HG03432 (cell line): Measurements from ENCODE around the gene ARHGEF7.

Experiments
- ATAC-seq: cut with Tn5 transposase; IDR thresholded peaks from one replicate; pipeline ENCODE4 v1.9.1; 2021; ENCODE audit warnings: mild to moderate bottlenecking, moderate library complexity; ENCODE audit not compliant: unreplicated experiment

ARHGEF7 gene

DNA sequence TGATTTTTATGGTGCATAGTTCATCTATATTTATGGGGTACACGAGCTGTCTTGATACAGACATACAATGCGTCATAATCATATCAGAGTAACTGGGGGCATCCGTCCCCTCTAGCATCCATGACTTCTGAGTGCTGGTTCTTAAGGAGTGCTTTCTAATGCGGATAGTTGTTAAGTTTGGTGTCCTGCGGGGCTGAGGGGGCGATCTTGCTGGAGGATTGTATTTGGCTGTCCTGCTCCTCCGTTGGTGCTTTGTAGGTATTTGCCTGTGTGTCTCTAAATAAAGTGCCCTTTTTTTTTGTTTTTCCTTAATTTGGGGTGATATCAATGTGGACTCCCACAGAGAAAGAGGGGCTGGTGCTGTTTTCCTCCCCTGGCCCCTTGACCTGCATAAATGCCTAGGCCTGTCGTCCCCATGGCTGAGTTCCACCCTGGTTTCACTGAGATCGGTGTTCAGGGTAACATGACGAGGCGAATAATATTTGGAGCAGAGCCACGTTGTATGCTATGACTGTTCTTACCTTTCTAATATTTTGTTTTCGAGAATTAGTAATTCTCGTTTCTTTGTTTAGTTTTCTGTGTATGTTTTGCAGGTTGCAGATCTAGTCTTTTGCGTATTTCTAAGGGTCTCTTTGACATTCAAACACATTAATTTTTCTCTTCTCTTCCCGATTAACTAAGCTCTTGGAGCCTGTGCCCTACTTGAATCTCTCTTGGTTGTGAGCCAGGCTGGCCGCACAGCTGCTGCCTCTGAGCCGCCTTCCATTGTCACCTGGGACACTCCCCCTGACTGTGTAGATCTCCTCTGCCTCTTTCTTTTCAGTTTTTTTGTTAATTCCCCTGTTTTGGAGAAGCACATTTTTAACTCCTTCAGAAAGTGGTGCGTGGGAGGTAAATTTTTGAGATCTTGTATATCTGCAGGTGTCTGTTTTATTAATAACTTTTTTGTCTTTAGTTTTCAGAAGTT lies 100.3 kb downstream of the ARHGEF7 start:
- no peak for ATAC-seq

DNA sequence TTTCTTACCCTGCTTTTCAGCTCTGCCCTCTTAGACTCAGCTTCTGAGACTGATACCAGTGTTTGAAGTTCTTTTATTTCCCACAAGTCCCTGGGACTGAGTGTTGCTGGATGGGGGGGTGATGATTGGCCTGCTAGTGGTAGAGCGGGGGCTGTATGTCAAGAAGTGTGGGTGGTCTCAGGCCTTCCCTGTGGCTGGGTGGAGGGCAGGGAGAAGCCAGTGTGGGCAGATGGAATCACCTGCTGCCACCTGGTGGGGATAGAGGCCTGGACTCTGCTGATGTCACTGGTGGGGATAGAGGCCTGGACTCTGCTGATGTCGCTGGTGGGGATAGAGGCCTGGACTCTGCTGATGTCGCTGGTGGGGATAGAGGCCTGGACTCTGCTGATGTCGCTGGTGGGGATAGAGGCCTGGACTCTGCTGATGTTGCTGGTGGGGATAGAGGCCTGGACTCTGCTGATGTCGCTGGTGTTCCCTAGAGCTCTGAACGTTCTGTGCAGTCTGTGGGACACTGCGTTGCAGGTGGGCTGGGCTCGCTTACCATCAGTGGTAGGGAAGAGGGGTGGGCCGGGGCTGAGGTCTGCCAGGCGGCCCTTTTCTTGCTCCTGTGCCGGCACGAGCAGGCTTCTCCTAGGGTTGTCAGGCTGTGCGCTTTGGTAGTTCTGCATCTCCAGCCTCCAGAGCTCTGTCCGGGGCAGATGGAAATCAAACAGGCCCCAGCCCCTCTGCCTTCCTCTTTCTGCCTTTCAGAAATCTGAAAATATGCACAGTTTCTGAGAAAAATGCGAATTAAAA lies 101.3 kb downstream of the ARHGEF7 start:
- no peak for ATAC-seq

DNA sequence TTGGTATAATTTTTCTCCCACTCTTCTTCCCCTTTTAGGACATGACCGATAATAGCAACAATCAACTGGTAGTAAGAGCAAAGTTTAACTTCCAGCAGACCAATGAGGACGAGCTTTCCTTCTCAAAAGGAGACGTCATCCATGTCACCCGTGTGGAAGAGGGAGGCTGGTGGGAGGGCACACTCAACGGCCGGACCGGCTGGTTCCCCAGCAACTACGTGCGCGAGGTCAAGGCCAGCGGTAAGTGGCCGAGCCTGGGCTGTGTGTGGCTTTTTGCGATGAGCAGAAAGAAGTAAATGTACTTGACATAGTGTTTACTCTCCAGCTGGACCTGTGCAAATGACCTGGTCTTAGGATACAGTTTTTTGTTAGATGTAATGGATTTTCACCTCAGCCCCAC lies 102.5 kb downstream of the ARHGEF7 start:
- ATAC-seq, result no peak

DNA sequence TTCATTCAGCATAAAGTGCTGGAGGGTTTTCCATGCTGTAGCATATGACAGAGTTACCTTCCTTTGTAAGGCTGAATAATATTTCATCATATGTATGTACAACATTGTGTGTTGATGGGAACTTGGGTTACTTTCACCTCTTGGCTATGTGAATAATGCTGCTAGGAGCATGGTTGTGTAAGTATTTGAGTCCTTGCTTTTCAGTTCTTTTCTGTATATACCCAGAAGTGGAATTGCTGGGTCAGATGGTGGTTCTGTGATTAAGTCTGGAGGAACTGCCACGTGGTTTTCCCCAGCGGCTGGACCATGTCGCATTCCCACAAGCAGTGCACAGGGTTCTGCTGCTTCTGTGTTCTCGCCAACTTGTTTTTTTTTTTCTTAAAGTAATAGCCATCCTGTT lies 104.2 kb downstream of the ARHGEF7 start:
- no peak for ATAC-seq

DNA sequence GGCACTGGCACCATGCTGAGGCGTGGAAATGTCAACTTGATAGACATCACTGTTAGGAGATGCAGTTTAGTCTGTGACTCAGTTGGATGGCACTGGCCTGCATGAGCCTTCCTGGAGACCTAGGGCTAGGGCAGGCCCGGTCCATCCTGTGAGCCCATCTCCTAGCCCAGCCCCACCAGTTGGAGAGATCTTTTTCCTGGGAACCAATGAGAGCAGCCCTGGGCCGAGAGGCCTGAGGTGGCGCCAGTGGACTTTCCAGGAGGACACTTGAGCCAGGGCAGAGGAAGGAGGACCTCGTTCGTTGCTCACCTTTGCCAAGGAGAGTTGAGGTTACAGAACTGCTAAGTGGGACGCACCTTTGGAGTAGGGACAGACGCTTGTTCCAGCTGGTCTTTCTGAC lies 104.8 kb downstream of the ARHGEF7 start:
- ATAC-seq, result no peak

DNA sequence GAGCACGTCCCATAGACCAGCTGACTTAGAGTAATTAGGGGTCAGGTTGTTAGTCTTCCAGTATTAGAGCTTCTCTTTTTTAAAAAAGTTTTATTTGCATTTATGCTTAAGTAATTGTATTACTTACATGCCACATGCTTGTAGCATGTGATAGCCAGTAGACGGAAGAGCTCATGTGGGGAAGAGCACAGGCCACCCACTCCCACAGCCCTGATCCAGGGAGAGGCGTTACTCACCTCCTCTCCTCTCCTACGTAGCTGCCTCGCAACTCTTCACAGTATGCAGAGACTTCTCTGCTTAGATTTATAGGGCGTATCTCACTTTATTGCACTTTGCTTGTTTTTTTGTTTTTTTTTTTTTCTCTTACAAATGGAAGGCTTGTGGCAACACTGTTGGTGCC lies 110.1 kb downstream of the ARHGEF7 start:
- no peak for ATAC-seq

DNA sequence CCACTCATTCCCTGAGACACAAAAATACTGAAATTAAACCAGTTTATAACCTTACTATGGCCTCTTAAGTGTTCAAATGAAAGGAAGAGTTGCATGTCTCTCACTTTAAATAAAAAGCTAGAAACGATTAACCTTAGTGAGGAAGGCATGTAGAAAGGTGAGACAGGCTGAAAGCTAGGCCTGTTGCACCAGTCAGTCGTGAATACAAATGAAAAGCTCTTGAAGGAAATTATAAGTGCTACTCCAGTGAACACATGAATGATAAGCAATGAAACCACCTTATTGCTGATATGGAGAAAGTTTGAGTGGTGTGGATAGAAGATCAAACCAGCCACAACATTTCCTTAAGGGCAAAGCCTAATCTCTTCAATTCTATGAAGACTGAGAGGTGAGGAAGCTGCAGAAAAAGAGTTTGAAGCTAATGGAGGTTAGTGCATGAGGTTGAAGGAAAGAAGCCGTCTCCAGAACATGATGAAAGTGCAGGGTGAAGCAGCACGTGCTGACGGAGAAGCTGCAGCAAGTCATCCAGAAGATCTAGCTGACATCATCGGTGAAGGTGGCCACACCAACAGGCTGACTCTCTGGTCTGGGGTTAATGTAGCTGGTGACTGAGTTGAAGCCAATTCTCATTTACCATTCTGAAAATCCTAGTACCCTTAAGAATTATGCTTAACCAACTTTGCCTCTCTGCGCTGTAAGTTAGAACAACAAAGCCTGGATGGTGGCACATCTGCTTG lies 110.9 kb downstream of the ARHGEF7 start:
- no peak for ATAC-seq

DNA sequence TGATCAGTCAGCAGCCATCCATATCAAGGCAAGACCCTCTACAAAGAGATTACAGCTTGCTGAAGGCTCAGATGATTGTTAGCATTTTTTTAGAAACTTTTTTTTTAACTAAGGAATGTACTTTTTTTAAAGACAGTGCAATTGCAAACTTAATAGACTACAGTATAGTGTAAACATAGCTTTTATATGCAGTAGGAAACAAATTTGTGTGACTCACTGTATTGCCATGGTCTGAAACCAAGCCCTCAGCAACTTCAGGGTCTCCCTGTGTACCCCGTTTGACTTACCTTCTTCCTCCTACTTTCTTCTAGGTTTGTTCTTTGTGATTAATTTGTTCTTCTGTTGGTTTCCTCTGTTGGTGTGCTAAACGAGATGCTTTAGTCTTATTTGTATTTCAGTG lies 112.3 kb downstream of the ARHGEF7 start:
- ATAC-seq, result no peak

DNA sequence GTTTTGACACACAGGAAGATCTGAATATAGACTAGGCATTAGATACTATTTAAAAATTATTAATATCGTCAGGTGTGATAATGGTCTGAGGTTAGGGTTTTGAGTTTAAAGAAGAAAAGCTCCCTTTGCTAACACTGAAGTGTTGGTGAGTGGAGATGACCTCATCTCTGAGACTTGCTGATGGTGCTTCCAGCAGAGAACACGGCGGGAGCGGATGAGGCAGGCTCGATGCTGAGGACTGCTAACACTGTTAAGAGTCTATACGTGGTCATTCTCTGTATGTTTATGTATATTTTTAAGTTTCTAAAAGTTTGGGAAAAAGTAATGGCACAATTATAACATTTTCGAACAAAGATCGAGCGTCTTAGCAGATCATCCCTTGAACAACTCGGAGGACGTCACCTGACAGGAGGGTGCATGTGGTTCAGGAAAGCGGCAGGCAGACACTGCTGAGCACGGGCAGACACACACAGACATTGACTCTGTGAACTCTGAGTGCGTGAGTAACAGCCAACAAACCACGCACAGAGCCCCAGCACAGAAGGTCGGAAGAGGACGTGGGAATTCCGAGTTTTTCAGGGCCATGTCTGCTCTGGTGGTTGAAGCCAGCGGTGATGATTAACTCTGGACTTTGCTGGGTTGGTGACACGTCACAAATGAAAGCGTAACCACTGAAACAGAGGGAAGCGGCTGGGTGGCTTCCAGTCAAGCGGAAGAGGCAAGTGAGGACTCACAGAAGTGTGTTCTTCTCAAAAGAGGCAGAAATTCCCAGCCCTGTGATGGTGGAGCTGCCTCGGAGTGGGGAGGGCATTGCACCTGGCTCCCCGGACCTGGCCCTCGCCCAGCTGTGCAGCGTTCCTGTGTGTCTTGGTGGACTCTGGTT lies 113.4 kb downstream of the ARHGEF7 start:
- ATAC-seq, result no peak

DNA sequence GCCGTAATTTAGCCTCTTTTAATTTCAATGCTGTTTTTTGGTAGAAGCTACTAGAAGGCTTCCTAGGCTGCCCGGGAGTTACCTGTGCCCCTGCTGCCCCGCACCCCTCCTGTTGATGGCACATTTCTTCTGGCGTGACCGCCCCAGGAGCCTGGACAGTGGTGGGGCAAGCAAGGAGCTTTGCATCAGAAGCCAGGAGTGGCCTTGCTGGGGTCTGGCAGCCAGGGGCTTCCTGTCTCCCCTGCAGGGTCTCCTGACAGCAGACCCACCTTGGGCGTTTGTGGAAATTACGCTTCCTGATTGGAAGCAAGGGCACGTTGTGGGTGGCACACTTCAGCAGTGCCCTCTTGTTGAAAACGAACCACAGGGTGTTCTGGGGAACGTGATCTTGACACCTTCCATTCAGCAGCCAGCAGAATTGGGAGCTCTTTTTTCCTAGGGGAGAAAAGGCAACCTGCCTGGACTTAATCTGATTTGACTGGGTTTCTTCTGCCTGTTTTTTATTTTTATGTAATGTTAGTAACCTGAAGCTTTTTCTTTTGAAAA lies 115.3 kb downstream of the ARHGEF7 start:
- ATAC-seq, result no peak

DNA sequence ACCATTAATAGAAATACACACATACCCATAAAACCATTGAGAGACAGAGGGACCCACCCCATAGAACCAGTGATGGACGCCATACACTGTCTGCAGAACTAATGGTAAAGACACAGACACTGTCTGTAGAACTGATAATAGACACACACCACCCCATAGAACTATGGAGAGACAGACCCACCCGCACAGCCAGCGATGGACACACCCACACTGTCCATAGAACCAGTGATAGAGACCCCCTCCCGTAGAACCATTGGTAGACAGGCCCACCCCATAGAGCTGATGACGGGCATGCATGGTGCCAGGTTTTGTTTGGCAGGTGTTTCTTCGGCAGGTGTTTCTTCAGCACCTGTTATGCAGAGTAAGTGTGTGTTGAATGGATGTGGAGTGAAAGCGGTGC lies 117.1 kb downstream of the ARHGEF7 start:
- ATAC-seq, result no peak

DNA sequence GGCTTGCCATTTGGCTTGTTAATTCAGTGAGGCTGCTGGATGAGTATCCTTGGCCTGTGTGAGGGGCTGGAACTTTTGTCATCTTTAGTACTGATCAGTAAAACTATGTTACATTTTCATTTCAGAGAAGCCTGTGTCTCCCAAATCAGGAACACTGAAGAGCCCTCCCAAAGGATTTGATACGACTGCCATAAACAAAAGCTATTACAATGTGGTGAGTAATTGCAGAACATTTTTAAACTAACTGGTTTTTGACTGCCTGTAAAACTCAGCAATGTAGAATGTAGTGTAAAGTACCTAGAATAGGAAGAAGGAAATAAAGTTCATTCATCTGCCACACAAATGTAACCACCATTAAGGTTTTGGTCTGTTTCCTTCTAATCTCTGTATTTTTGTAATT lies 118.0 kb downstream of the ARHGEF7 start:
- ATAC-seq, result no peak

DNA sequence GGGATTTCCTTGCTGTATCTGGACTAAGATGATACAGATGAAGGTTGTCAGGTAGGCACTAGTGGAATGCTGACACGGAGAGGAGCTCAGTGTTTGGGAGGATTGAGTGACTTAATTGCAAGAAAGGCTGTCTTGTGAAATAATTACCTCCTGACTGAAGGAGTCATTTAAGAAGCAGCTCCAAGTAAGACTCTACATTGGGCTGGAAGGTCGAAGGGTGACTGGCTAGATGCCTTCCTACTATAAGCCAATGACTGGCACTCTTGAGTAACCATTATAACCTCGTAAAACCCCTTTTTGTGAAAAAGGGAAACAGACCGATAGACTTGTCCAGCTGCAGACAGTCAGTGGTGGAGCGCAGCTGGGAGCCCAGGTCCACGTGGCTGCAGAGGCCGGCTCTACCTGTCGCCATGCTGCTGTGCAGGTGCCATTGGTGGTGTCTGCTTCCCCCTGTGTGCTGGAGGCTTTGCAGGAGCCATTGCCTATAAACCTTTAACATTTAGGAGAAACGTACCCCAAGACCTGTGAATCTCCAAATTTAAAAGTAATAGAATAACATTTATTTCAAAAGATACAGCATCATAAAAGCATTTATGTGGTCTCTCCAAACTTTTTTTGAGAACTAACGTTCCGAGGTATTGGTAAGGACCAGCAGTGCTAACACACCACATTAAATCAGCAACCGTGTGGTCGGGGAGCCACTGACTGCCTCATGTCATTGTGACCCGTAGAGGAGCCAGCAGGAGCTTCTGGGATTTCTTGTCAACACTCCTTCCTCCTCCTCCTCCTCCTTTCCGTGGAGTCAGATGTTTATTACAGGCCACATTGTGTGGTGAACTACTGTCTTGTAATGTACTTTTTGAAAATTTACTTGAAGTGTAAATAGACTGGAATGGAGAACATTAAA lies 124.9 kb downstream of the ARHGEF7 start:
- no peak for ATAC-seq

DNA sequence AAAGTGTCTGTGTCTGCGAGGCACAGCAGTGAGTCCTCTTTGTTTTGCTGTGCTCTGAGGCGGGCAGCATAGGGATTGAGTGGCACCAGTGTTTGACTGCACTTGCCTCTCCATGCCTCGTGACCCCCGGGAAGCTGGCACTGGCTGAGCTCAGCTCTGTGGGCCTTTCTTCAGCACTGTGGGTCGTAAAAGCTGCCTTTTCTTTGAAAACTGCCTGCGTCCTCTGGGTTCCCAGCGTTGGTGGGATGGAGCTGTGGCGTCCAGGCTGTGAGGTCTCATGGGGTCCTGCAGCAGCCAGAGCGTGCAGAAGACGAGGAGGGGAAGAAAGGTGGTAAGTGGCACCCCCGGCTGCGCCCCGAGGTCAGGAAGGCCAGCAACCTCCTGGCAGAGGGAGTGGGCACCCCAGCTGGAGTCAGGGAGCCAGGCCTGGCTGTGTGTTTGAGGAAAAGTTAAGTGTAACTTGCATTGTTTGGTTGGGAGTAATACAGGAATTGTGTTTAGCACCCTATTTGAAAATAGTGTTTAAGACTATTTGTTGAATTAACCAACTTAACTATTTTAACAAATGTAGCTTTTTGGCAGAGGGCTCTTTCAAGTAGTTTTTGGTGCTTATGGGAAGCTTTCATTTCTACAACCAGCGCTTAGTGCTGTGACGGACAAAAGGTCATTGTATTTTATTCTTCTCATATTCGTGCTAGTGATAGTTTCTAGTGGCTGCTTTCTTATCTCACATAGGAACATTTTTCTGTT lies 126.1 kb downstream of the ARHGEF7 start:
- ATAC-seq, result no peak

DNA sequence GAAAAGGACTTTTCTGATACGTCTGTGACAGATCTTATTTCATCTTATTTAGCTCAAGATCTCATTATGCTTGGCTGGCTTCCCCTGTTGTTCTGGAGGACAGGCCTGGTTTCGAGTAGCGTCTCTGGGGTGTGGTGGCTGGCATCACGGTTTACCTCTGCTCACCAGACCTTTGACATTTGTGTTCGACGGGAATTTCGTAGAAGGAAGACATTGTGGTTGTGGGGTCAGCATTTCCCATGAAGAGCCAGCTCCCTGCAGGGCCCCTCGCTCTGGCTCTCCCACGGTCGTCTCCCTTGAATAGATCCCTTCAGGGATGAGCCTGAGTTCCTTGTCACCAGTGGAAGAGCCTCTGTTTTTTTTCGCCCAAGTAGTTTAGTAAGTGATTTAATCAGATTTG lies 126.8 kb downstream of the ARHGEF7 start:
- ATAC-seq, result no peak

DNA sequence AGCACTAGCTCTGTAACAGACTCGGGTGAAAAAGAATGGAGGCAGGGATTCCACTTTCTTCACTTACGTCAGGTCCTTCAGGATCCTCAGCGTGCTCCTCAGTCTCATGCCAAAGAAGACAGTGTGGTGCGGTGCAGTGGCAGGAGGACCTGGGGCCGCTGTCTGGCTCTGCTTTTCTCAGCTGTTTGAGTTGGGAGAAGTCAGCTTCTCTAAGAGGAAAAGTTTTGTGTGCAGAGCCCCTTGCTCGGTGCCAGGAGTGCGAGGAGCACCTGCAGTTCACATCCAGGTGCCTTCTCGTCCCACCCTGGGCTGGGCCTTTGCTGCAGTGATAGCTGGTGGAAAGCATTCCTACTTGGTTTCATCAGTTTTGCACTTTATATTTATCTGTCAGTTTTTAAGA lies 127.5 kb downstream of the ARHGEF7 start:
- ATAC-seq, result no peak

DNA sequence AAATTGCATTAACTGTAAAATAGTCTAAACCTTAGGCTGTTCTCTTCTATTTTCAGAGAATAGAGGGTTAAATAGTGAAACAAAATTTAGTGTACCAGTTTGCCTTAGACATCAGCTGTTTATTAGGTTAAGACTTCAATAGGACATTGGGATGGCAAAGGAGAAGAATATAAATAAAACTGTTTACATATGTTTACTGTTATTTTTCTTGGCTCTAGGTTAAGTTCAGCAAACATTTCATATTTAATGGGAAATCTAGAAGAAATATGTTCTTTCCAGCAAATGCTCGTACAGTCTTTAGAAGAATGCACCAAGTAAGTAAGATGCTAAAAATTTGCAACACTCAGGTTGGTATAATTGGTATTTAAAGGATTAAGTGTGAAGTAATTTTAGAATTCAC lies 128.9 kb downstream of the ARHGEF7 start:
- ATAC-seq, result no peak
